ENCODE data around the gene HPN.

- no peak for TF ChIP-seq POLR2AphosphoS5 (IDR thresholded peaks at IDR 0.05; ENCODE audit: low read depth)
- no peak for TF ChIP-seq CTCF (conservative IDR thresholded peaks at IDR 0.05; ENCODE audit: low read depth in 2 of 2)
- no peak for TF ChIP-seq EZH2 (IDR thresholded peaks at IDR 0.05; ENCODE audit: low read depth, unreplicated experiment)
Measured at GRCh38 chr19:35081201-35081600, 39.7 kb downstream of the HPN start.

Measured in GM23338 (cell line).